GM18870 (cell line): ENCODE data around the gene KCNIP1.

Source experiments
- ATAC-seq: cut with Tn5 transposase; IDR thresholded peaks from one replicate; pipeline ENCODE4 v1.9.1; 2021; ENCODE audit warnings: moderate library complexity; ENCODE audit not compliant: unreplicated experiment

The KCNIP1 gene

GRCh38 chr5:170590566-170590965 is 86.7 kb downstream of the KCNIP1 start:
- no peak for ATAC-seq

- no peak for ATAC-seq
These were observed 87.2 kb downstream of the KCNIP1 start for GRCh38 chr5:170591054-170591453.

- ATAC-seq = no peak
These were observed 92.7 kb downstream of the KCNIP1 start for GRCh38 chr5:170596482-170597044.

GRCh38 chr5:170597109-170597751 is 93.4 kb downstream of the KCNIP1 start:
- peak; percentile 78 for ATAC-seq

GRCh38 chr5:170597872-170598271 is 94.1 kb downstream of the KCNIP1 start:
- ATAC-seq = no peak

GRCh38 chr5:170599756-170600155 is 95.9 kb downstream of the KCNIP1 start:
- ATAC-seq = no peak

- no peak for ATAC-seq
These were observed 97.8 kb downstream of the KCNIP1 start for GRCh38 chr5:170601619-170602018.

GRCh38 chr5:170603109-170603508 is 99.3 kb downstream of the KCNIP1 start:
- no peak for ATAC-seq

- no peak for ATAC-seq
These were observed 100.1 kb downstream of the KCNIP1 start for GRCh38 chr5:170603578-170604565.

- ATAC-seq = no peak
These were observed 103.1 kb downstream of the KCNIP1 start for GRCh38 chr5:170606941-170607340.

GRCh38 chr5:170611449-170612090 is 107.8 kb downstream of the KCNIP1 start:
- no peak for ATAC-seq

- no peak for ATAC-seq
These were observed 108.4 kb downstream of the KCNIP1 start for GRCh38 chr5:170612256-170612678.

GRCh38 chr5:170614065-170614490 is 110.3 kb downstream of the KCNIP1 start:
- no peak for ATAC-seq

- no peak for ATAC-seq
These were observed 110.9 kb downstream of the KCNIP1 start for GRCh38 chr5:170614720-170615119.

- no peak for ATAC-seq
These were observed 114.0 kb downstream of the KCNIP1 start for GRCh38 chr5:170617533-170618490.

- peak; percentile 74 for ATAC-seq
These were observed 116.0 kb downstream of the KCNIP1 start for GRCh38 chr5:170619869-170620268.

- ATAC-seq = no peak
These were observed 119.1 kb downstream of the KCNIP1 start for GRCh38 chr5:170622933-170623332.

- no peak for ATAC-seq
These were observed 119.9 kb downstream of the KCNIP1 start for GRCh38 chr5:170623576-170624181.
